HG03571 (cell line): ENCODE measurements around the gene HOXA1.

Source experiments
- ATAC-seq: cut with Tn5 transposase; IDR thresholded peaks from one replicate; pipeline ENCODE4 v1.9.1; 2021; ENCODE audit not compliant: unreplicated experiment

Gene HOXA1

DNA sequence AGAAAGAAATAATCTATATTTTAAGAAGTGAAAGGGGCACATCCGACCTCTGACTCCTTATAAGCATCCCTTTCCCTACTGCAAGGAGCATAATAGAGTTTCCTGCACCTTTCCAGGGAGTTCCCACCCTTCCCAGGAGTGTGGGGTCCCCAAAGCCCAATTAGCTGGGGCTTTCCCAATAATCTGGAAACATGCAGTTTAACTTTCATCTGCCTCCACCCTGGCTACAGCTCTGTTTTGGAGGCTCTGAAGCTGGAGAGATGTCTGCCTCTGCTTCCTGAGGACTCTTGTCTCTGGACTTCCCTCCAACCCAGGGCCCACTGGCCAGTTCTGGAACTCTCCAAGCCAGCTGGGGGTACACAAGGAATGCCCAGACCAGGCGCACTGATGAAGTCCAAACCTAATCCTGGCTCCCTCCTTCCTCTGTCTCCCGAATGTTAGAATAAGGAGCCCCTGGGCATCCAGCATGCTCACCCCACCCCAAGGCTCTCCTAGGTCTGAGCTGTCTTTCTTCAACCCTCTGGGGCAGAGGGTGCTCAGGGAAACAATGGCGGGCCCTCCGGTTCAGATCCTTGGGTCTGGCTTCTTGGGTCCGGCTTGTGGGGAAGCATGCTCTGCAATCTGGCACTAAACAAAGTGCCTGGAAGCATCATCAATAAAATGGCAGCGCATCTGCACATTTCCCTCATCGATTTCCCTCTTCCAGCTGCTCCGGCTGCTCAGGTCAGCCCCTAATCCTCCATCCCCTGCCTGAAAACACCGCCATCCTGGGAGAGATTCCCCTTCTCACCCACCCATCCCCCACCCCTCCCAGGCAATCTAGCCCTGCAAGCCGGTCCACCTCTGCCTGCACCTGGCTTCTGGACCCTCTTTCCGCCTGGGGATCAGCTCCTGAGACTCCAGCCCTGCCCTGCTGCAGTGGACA lies 21.4 kb upstream of the HOXA1 start:
- no peak for ATAC-seq

- no peak for ATAC-seq
Measured at GRCh38 chr7:27116031-27116961, 20.5 kb upstream of the HOXA1 start.

DNA sequence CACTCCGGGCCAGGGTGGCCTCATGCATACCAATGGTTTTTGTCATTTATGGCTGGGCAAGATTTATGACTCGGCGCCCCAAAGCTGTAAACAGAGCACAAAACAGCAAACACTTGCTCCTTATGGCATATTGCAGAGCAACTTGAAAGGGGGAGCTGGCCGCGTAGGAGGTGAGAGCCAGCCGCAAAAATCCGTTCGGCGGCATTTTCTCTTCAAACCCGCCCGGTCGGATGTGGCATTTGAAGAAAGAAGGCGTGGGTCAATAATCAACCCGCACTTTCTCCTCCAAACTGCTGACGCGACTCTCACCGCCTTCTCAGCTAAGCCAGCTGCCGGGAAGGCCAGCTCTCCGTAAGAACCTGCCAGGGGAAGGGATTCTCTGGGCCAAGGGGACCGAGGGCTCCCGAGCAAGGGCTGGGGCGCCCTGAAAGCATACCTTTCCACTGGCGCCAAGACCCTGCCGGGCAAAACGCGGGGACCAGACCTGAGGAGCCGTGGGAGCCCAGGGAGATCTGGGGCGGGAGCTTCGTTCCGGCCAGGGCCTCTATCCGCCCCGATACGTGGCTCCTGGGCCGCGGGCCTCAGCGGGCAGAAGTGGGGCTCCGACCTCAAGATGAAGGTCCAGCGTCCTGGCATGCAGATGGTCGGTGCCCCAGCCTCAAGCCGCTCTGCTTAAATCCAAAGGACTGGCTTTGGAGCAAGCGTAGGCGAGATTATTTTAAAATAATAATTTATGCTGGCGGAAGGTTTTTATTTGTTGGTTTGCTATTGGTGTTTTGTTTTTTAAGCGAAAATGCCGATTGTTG lies 19.6 kb upstream of the HOXA1 start:
- ATAC-seq = no peak

- ATAC-seq = no peak
Measured at GRCh38 chr7:27114881-27115220, 19.1 kb upstream of the HOXA1 start.

- no peak for ATAC-seq
Measured at GRCh38 chr7:27113991-27114769, 18.4 kb upstream of the HOXA1 start.

DNA sequence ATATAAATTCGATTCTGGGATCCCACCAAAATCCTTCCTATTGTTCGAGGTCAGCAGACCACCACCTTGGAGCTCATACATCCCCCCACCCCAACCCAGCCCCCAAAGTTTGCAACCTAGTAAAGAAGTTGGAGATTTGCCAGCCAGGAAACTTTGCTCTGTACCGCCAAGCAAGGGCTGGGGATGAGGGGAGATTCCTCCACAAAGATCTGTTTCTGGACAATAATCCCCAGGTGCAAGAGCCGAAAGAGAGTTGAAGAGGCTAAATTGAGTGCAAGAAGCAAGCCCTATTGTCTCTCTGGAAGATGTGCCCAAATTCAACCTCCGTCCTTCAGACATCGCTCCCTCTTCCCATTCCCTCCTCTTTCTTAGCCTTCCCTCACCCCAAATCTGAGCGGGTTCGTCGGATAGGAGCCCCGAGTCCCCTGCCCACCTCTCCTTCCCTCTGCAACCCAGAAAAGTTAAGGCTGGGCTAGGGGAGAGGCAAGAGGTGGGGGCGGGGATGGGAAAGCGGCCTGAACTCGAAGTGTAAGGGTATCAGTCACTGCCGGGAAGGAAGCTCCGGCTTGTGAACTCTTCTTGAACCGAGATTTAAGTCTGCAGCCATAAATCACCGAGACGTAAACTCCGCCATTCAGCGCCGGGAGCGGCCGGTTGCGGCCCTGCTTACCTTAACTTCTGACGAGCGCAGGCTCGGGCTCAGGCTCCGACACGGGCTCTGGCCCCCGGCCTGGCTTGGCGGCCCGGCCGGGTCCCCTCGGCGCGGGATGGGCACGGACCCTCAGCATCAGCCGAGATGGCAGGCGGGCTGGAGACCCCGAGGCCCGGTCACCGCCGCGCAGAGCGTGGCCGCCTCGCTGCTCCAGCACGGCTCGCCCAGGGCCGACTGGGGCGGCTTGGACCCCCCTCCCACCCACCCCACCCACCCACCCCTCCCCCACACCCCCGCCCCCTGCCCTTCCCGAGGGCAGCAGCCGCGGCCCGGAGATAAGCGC lies 17.5 kb upstream of the HOXA1 start:
- ATAC-seq = no peak

- no peak for ATAC-seq
Measured at GRCh38 chr7:27112361-27112760, 16.6 kb upstream of the HOXA1 start.

DNA sequence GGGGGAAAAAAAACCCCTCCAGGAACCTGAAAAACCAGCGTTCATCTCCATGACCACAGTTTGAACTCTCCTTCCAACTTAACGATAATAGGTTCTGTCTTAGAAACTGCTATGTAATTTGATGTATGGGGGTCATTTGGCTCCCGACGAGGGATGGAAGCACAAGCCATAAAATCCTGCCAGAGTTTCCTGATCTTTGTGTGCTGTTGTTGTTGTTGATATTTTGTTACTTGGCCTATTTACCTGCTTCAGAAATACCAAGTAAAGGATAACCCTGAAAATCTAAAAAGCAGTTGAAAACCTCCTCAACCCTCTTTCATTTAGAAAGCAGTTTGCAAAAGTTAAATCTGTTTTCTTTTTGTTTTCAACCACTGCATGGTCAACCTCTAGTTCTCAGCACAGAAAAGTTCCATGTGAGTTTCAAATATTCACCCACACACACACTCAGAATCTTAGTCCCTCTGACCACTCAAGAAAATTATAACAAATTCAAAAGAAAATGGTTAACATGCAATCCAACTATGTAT lies 16.0 kb upstream of the HOXA1 start:
- no peak for ATAC-seq

DNA sequence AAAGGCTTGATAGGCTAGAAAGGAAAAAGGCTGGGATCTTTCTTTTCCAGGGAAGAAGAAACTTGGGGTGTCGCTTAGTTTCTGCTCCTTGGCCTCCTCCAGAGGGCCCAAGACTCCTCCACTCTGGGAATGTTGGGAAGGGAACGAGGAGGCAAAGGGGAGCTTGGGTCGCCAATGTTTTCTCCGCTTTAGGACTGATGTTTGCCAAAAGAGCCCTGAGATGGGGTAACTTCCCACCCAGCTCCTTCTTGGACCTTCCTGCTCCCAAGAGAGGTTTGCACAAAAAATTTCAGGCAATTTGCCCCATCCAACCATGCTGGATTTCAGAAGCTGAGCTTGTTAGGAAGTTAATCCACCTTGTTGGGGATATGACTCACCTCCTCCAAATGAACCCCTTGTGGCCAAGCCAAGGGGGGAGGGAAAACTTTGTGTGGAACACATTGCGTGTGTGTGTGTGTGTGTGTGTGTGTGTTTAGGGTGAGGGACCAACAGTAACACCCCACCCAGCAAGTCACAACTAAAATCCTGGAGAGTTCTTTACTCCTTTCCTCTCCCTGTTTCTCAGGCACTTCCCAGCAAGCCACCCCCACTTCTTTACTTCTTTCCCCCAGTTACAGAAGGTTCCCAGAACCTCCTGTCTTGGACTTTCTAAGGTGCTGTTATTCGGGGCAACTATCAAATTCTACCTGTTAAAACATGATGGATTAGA lies 15.4 kb upstream of the HOXA1 start:
- ATAC-seq = no peak

DNA sequence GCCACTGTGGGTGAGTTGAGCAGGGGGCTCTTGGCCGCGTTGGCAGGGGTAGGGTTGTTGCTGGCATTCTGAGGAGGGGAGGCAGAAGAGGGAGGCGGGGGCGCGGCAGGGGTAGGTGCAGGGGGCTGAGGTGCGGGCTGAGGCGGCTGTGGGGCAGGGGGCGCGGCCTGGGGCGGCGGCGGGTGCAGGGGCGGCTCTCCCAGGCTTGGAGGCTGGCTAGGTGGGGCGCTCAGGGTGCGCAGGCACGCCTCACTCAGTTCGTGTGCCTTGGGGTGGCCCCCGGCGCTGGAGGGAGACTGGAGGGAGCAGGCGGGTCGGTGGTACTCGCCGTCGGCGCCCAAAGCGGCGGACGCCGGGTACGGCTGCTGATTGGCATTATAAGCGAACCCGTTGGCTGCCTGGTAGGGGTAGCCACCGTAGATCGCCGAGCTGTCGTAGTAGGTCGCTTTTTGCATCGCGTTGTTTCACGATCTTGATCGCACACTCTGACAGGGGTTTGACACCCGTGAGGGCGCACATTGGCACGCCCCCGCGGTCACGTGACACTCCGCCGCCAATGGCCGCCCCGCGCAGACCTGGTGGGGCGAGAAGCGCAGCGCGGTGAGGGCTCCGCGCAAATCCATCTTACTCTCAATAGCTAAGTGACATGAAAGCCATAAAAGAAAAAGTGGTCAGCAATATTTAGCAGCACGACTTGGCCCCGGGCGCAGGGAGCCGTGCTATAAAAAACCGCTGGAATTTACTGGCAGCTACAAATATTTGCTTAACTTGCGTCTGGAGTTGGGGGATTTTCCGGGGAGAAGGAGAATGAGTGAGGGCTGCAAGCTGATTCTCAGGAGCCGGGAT lies 14.6 kb upstream of the HOXA1 start:
- ATAC-seq = no peak

GRCh38 chr7:27109466-27110185 lies 13.8 kb upstream of the HOXA1 start:
- ATAC-seq = no peak

- no peak for ATAC-seq
Measured at GRCh38 chr7:27108390-27109127, 12.8 kb upstream of the HOXA1 start.

- no peak for ATAC-seq
Measured at GRCh38 chr7:27107391-27108381, 11.9 kb upstream of the HOXA1 start.

DNA sequence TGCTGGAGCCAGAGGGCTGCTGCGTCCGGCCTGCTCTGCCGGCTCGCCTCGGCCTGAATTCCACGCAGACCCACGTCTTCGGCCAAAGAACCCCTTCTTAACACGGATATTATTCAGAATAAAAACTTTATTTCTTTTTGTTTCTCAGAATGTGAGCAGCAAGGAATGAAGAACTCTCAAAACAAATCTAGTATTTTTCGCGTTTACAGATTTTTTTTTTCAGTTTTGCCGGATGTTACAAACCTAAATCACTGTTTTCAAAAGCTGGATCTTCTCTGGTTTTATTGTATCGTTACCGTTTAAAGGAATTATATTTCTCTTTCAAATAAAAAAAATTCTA lies 11.1 kb upstream of the HOXA1 start:
- no peak for ATAC-seq
